Testis (tissue), 3 donors: Measurements from ENCODE around the gene CCSER2. TPM values are rescaled to one million over a fixed set of nuclear protein-coding genes. Genes with fewer than 3 reads are reported as not detected.

ENCODE experiments used
- DNase-seq: peaks from one replicate; pipeline ENCODE4 v3.0.0-alpha.2; 2019
- H3K27ac ChIP-seq, 2 donors: fragments of 200-600 bp; sonication (generic); one replicate each; pipeline ENCODE4 v1.5.1; 2019
- H3K27me3 ChIP-seq: fragments of 200-600 bp; sonication (generic); one replicate; pipeline ENCODE4 v1.5.1; 2019
- H3K36me3 ChIP-seq: fragments of 200-600 bp; sonication (generic); one replicate; pipeline ENCODE4 v1.5.1; 2017; ENCODE audit warnings: low read depth; ENCODE audit errors: missing control alignments
- H3K4me1 ChIP-seq: fragments of 200-600 bp; sonication (generic); one replicate; pipeline ENCODE4 v1.5.1; 2019
- H3K4me3 ChIP-seq, 2 donors: fragments of 200-600 bp; sonication (generic); one replicate each; pipeline ENCODE4 v1.5.1; 2017 to 2019
- H3K9me3 ChIP-seq: fragments of 200-600 bp; sonication (generic); one replicate; pipeline ENCODE4 v1.5.1; 2017
- POLR2A ChIP-seq: fragments of 450-650 bp; IDR thresholded peaks from one replicate; pipeline ENCODE4 v1.6.1; 2017; ENCODE audit warnings: antibody characterized with exemption, mild to moderate bottlenecking, moderate library complexity
- WGBS, 2 donors: methylation state at CpG; one replicate each; pipeline ENCODE4 v1.1.5; 2018; 5-methylcytosine and 5-hydroxymethylcytosine counted together
- intact Hi-C: fragments of 100-400 bp; cut with DNase I; formaldehyde crosslinking; loops from one replicate; pipeline ENCODE4 v1.15.1; 2023; ENCODE audit warnings: low total_unique reads
- polyA plus RNA-seq: library from polyadenylated mRNA; stranded (reverse); fragments of 350-450 nt; fragmentation: Illumina TruSeq; extraction: RNeasy Lipid Tissue Mini Kit (QIAGEN cat#74804); gene quantifications from one replicate; pipeline ENCODE4 v1.2.3, GENCODE V29; 2014; ENCODE audit warnings: low read depth, low replicate concordance; ENCODE audit not compliant: insufficient read depth
- total RNA-seq, 2 donors: library from RNA; depleted of rRNA; stranded (reverse); fragments of >200 nt; gene quantifications; one replicate each; pipeline ENCODE4 v1.2.3, GENCODE V29; 2016
- TF ChIP-seq, protein P1 (sequence below), 3 experiments: fragments of 450-650 bp in 2 of 3; fragments of 200-600 bp in 1 of 3; sonication (generic) in 1 of 3; IDR thresholded peaks; one replicate each; pipeline ENCODE4 v1.5.1; 2016 to 2019; ENCODE audit warnings: antibody characterized with exemption in 3 of 3, mild to moderate bottlenecking in 2 of 3, moderate library complexity in 1 of 3

CCSER2 gene
- total and polyA plus RNA-seq, 3 donors from 2014 or later, result 65.4 to 148 (median 146) TPM

DNA sequence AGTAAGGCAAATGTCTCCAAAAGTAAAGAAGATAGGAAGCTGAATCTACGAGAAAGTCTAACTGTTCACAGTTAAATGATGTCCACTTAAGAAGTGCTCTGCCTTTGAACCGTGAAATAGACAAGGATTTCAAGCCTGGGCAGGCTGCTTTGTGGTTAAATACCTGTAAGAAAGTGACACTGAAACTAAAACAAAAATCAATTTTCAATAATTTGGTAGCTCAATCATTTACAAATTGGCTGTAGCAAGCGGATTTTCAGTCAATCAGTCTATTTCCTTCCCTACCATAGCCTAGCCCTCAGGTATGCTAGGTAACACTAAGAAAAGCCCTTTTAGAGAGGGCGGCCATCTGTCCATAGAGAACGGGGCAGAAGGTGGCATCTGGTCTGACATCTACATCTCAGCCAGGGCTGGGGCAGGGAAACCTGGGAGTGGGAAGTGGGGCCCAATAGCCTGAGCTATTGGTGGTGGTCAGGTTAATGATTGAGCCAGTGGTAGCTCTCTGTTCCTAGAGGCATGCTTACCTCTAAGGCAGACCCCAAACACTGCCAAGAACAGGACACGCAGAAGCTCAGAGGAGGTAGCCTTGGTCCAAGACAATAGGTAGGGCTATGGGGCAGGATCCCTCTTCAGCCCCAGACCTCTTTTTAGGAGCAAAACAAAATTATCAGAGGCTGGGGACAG lies 223.2 kb downstream of the CCSER2 start:
- no peaks in the 10 kb centered on the region for H3K27me3 ChIP-seq
- no peak overlapping the region for H3K27ac ChIP-seq
- no peak for TF ChIP-seq POLR2A
- TF ChIP-seq, protein P1, sequence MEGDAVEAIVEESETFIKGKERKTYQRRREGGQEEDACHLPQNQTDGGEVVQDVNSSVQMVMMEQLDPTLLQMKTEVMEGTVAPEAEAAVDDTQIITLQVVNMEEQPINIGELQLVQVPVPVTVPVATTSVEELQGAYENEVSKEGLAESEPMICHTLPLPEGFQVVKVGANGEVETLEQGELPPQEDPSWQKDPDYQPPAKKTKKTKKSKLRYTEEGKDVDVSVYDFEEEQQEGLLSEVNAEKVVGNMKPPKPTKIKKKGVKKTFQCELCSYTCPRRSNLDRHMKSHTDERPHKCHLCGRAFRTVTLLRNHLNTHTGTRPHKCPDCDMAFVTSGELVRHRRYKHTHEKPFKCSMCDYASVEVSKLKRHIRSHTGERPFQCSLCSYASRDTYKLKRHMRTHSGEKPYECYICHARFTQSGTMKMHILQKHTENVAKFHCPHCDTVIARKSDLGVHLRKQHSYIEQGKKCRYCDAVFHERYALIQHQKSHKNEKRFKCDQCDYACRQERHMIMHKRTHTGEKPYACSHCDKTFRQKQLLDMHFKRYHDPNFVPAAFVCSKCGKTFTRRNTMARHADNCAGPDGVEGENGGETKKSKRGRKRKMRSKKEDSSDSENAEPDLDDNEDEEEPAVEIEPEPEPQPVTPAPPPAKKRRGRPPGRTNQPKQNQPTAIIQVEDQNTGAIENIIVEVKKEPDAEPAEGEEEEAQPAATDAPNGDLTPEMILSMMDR (IDR thresholded peaks at IDR 0.05), result no peak
- H3K9me3 ChIP-seq, result no peaks in the 10 kb centered on the region
- H3K36me3 ChIP-seq, result no peaks in the 10 kb centered on the region
- no peak overlapping the region for H3K4me3 ChIP-seq
- no peak for DNase-seq
- intact Hi-C loops, result no loop called here
- H3K4me1 ChIP-seq, result no peaks in the 10 kb centered on the region
- WGBS, 2 donors, result 92 to 94% methylated on average over 6 of the region's 6 CpGs

DNA sequence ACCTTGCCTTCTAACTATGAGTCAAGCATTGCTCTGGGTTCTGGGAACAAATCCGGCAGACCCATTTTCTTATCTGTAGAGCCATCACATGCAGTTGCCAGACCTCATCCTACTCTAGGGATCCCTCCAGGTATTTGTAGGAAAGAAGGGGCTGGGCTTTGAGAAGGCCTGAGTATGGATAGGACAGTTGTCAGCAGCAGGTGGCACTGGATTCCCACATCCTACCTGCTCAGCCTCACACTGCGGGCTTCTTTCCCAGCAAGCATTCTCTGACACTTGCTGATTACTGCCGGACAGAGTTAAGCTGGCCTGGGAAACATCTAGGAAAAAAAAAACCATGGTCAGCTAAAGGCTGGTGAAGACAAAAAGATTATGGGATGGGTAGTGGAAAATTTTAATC lies 224.1 kb downstream of the CCSER2 start:
- intact Hi-C loops, result no loop called here
- H3K27me3 ChIP-seq, result no peaks in the 10 kb centered on the region
- WGBS, 2 donors, result 76 to 80% methylated on average over 3 of the region's 3 CpGs
- no peak overlapping the region for H3K27ac ChIP-seq
- H3K9me3 ChIP-seq, result no peaks in the 10 kb centered on the region
- no peaks in the 10 kb centered on the region for H3K4me1 ChIP-seq
- H3K36me3 ChIP-seq, result no peaks in the 10 kb centered on the region
- DNase-seq, result no peak
- TF ChIP-seq, protein P1 (IDR thresholded peaks at IDR 0.05), result no peak
- TF ChIP-seq POLR2A, result no peak
- H3K4me3 ChIP-seq, result no peak overlapping the region

DNA sequence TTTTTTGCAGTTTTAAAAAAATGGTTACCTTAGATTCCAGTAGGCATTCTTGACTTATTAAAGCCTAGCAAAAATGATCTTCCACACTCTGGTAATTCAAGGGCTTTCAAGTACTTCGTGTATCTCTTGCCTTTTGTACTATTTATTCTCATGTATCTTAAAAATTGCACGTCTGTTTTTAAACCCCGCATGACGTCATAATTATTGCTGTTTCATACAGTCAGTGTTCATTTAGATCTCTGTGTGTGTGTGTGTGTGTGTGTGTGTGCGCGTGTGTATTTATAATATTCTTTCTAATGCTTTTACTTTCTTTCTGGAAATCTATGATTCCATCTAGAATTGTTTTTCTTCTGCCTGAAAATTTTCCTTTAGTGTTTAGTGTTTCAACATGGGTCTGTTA lies 234.2 kb downstream of the CCSER2 start:
- DNase-seq, result no peak

DNA sequence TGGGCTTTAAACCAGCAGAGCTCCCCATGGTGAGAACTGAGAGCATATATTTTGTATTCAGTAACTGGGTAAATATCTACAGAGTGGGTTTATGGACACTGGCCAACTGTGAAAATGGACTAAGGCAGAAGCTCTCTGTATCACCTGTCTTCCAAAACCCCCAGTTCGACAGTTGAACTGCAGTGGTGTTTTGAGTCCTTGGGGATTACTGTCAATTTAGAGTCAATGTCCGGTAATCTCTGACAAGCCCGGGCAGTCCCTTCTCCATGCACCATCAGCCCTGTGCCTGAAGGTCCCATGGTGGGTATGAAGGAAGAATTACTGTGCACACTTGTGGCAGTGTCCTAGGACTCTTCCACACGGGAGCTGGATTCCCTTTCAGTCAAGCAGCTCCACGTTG lies 235.0 kb downstream of the CCSER2 start:
- H3K27ac ChIP-seq, result no peak overlapping the region
- H3K4me1 ChIP-seq, result no peaks in the 10 kb centered on the region
- H3K27me3 ChIP-seq, result no peaks in the 10 kb centered on the region
- no peak overlapping the region for H3K4me3 ChIP-seq
- no peaks in the 10 kb centered on the region for H3K36me3 ChIP-seq
- 76 to 81% methylated on average over 5 of the region's 5 CpGs for WGBS, 2 donors
- intact Hi-C loops, result no loop called here
- no peaks in the 10 kb centered on the region for H3K9me3 ChIP-seq
- DNase-seq, result no peak
- TF ChIP-seq, protein P1 (IDR thresholded peaks at IDR 0.05), result no peak
- TF ChIP-seq POLR2A, result no peak

More for the DNA sequence above, 234.2 kb downstream of the CCSER2 start:
- no peak overlapping the region for H3K4me3 ChIP-seq
- H3K27ac ChIP-seq, result no peak overlapping the region
- H3K9me3 ChIP-seq, result no peaks in the 10 kb centered on the region
- H3K4me1 ChIP-seq, result no peaks in the 10 kb centered on the region
- no peaks in the 10 kb centered on the region for H3K27me3 ChIP-seq
- no peaks in the 10 kb centered on the region for H3K36me3 ChIP-seq
- intact Hi-C loops, result no loop called here
- TF ChIP-seq POLR2A, result no peak
- TF ChIP-seq, protein P1 (IDR thresholded peaks at IDR 0.05), result no peak
- WGBS, 2 donors, result 72 to 81% methylated on average over 6 of the region's 6 CpGs

DNA sequence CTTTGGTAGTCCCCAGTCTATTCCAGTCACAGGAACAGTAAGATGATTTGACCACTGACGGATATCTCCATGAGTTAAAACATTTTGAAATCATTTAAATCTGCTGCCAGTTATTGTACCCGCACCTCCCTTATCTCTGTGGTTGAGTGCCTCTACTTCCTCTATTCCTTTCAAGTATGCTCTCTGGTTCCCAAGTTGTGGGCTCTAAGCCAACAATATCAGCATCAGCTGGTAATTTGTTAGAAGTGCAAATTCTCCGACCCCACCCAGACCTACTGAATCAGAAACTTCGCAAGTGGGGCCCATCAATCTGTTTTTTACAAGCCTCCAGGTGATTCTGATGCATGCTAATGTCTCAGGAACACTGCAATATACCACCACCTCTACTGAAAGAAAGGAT lies 235.5 kb downstream of the CCSER2 start:
- TF ChIP-seq, protein P1 (IDR thresholded peaks at IDR 0.05), result no peak
- no peak for TF ChIP-seq POLR2A
- Histone ChIP-seq H3K4me3 (no peak overlapping the region), H3K4me1 (no peaks in the 10 kb centered on the region), H3K27me3 (no peaks in the 10 kb centered on the region), H3K36me3 (no peaks in the 10 kb centered on the region), H3K27ac (no peak overlapping the region), H3K9me3 (no peaks in the 10 kb centered on the region)
- 73 to 79% methylated on average over 4 of the region's 4 CpGs for WGBS, 2 donors
- intact Hi-C loops, result no loop called here
- DNase-seq, result no peak
